GM21390 (cell line): ENCODE measurements around the gene PARPBP.
"Not testable (repeated sequence)": the region's sequence is repeated elsewhere in the genome, so short reads cannot be mapped to it uniquely, and the experiment has no call there.

ENCODE experiments used
- ATAC-seq: cut with Tn5 transposase; IDR thresholded peaks from one replicate; pipeline ENCODE4 v1.9.1; 2021; ENCODE audit not compliant: unreplicated experiment

The PARPBP gene

GRCh38 chr12:102234599-102234998 lies 114.6 kb downstream of the PARPBP start:
- ATAC-seq: no peak

- ATAC-seq: not testable (repeated sequence)
Measured at GRCh38 chr12:102240859-102241258, 120.9 kb downstream of the PARPBP start.
